NCI-H2107 treated with DMSO at 0.1 percent for 48 hours (cell line): ENCODE data around the gene RPP25L.

ENCODE experiments used
- DNase-seq: peaks from one replicate; lab custom pipeline; 2025; ENCODE audit not compliant: unreplicated experiment; lab: John Stamatoyannopoulos, UW

RPP25L gene

DNA sequence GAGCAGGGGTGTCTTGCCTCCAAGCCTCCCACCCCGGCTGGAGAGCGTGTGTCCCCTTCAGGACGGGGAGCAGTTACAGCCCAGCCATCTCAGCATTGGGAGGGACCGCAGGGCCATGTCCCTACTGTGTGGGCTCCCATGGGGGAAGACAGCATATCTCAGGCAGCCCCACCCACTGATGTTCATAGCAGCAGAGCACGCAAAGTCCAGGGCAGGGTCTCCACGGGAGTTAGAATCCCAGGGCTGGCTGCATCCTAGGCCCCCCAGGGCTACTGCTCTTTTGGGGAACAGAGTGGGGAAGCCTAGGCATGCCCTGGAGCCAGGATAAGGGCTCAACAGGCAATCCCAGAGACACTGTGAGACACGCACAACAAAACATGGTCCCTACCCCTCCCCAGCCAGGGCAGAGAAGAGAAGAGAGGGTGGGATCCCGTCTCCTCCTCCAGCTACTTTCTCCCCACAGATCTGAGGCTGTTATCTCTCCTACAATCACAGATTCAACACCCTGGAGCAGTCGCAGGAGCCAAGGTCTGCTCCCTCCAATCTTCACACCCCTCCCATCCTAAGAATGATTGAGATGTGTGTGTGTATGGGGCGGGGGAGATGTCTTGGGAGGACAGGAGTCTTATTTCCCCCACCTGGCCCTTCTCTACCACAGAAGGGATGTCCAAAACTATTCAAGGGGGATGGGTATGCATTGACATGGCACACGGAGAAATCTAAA is 25.8 kb downstream of the RPP25L start:
- no peak for DNase-seq

DNA sequence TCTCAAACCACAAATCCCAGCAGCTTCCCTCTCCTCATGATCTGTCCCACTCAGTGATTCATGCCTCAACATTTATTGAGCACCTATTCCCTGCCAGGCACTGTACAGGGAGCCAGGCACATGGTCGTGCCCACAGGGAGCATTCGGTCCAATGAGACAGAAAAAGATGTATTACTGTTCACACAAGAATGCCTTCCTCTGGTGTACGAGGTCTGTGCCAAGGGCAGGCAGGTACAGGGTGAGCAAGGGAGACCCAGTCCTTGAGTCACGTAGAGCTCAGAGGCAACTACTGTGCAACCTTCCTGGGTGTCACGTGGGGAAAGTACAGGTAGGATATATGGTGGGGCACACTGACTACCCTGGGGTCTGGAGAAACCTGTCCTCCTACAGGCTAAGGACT is 26.9 kb downstream of the RPP25L start:
- no peak for DNase-seq

DNA sequence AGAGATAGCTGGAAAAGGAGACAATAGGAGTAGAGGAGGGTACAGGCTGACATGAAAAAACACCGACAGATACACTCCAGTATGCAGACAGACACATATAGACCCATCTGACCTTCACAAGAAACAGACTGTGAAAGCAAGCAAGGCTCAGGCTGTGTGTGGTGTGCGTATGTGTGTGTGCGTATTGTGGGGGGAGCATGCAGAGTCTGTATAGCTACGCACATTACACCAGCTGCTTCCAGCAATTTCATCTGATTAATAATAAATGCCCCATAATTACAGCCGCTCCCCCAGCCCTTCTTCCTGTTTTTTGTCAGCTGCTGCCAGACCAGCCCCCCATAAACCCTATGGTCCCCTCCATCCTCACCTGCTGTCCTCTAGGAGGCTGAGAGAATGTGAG is 29.1 kb downstream of the RPP25L start:
- DNase-seq = no peak

DNA sequence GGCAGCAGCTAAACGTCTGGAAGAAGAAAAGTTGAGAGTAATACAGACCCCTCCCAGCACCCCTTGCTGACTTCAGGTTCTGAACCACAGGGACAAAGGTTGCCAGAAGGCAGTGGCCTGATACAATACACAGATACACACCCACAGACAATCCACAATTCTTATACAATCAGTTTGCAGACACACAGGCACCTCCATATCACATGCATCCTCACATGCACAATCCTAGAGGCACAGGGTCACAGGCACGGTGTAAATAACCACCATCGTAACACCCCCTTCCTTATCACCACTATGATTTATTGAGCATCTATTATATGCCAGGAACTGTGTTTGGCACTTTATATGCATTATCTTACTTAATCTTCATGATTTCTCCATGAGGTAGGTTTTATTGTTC is 30.6 kb downstream of the RPP25L start:
- DNase-seq = no peak

DNA sequence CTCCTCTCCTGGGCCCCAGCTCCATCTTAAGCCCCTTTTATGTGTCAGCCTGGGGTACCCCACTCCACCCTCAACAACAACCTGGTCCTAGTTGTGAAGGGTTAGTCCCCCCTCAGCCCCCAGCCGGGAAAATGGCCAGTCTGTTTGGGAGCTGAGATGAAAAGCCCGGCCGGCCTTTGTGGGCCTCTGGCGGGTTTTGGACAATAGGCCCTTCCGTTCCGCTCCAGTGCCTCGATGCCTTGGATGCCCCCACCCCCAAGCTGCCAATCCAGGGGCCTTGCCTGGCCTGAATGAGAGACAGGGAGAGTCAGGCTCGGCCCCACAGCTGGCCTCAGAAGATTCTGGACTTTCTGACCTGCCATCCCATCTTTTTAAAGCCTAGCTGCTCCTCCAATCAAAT is 31.5 kb downstream of the RPP25L start:
- no peak for DNase-seq

DNA sequence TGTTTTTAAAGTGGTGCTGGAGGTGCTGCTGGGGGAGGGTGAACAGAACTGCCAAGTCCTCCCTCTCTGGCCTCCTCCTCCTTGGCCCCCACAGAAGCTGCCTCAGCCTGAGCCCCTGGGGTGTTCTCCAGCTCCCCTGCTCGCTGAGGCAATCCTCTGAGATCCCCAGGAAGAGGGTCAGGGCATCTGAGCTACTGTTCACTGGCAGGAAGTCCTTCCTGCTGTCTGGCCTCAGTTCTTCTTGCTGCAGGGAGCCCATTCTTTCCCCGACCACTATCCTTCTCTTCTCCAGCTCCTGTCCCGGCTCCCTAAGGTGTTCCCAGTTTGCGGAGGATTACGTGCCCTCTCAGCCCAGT is 32.1 kb downstream of the RPP25L start:
- DNase-seq = no peak

DNA sequence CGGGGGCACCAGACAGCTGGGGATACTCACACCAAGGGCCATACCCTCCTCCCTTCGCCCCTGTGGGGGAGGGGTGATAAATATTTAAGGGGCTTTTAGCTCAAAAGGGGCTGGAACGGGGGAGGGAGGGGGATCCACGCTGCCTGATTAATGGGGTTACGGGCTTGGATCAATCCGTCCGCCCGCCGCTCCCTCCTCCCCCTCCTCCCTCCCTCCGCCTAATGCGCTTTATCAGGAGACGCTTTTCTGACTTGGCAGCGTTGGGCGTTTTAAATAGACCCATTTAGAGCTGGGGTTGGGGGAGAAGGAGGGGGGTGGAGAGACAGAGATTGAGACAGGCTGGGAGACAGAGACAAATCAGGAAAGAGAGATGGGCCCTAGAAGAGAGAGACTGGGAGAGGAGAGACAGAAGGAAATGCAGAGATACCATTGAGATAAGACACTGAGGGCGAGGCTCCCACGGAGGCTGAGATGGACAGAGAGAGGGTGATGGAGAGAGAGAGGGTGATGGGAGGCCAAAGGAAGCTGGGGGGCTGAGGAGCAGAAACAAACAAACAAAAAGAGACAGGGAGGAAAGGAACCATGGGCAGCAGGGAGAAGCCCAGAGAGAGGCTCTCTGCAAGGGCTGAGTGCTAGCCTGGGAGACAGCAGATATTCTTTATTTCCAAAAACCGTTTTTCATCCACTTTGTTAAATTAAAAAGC is 32.6 kb downstream of the RPP25L start:
- no peak for DNase-seq

DNA sequence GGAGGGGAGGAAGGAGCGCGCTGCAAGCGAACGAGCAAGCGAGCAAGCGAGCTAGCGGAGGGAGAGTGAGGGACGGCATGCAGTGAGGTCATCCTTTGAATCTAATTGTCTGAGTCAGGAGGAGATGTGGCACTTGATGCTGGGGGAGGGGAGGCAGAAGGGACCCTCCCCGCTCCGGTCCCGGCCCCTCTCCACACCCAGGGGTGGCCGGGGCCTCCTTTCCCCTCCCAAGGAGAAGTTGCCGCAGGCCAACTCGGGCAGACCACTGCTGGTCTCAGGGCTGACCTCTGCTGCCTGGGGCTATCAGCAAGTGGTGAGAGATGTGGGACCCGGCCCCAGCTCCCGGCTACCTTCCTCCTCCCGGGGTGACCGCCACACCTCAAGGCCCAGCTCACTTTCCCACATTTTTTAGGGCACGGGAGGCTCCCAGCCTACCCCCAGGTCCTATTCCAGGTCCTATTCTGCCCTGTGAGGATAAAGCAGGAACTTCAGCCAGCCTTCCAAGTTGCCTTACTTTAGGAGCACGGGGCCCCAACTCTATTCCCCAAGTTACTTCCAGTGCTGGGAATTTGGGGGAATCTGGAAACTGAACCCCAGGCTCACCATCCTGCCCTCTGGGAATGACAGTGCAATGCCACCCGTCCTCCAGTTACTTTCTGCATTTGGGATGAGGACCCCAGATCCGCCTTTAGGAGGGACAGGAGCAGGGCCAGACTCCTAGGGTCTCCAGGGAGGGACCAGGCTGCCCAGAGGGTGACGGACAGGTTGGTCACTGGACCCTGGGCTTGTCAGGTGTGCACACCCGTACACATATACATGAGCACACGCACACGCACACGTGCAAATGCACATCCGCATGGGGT is 33.4 kb downstream of the RPP25L start:
- no peak for DNase-seq

DNA sequence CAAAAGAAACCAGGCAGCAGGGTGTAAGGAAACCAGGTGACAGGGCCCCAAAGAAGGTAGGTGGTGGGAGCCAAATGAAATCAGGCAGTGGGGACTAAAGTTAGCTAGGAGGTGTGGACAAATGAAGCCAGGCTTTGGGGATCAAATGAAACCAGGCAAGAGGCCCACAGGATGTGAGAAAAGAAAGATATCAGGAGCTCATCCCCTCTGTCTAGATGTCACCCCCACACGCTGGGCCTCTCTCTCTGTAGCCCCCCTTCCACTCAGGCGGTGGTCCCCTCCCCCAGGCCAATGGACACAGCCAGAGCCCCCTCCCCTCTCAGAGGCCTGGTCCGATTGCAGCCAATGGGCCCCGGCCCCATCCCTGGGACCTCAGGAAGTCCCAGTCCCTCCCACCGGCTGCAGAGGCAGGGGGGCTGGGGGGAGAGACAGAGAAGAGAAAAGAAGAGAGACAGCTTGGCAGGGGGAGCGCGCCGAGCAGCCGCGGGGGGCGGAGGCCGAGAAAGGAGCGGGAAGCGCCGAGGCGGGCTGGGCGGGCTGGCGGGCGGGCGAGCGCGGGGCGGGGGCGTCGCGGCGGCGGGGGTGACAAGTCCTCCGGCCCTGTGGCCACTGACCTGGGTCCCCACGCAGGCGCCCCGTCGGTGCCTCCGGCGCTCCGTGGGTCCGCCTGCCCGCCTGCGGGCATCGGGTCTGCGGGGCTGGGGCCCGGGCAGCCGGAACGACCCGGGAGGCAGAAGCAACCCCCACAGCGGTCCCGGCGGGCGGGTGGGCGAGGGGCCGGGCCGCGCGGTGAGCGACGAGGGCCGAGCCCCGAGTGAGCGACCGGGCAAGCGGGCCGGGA is 34.3 kb downstream of the RPP25L start:
- DNase-seq = no peak

DNA sequence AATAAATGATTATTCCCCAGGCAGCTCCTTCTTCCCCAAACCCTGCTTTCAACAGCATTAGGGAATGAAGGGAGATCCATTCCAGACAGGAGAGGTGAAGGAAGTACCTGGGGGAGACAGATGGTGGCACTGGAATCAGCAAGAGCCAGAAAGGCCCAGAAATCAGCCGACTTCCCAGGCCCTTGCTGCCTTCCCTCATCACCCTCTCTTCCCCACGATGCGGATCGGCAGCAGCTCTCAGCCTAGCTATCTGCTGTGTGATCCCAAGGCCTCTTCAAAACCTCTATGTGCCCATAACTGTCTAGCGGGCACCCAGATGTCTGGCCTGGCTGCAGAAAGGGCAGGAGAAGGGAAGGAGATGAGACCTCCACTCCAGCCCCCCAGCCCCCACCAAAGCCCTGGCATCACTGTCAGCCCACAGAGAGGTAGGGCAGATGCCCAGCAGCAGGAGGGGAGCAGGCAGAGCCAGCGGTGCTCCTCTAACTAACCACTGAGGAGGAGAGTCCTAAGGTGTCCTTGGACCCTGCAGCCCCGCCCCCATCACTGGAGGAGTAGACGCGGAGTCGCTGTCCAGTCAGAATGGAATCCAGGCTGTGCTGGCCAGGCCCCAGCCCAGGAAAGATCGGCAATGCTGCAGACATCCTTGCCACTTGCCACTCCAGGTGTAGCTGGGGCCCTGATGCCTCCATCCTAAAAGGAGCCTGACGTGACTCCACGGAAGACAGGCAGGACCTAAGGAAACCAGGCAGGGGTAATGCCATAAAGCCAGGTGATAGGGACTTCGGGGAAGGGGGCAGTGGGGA is 35.1 kb downstream of the RPP25L start:
- DNase-seq = no peak

DNA sequence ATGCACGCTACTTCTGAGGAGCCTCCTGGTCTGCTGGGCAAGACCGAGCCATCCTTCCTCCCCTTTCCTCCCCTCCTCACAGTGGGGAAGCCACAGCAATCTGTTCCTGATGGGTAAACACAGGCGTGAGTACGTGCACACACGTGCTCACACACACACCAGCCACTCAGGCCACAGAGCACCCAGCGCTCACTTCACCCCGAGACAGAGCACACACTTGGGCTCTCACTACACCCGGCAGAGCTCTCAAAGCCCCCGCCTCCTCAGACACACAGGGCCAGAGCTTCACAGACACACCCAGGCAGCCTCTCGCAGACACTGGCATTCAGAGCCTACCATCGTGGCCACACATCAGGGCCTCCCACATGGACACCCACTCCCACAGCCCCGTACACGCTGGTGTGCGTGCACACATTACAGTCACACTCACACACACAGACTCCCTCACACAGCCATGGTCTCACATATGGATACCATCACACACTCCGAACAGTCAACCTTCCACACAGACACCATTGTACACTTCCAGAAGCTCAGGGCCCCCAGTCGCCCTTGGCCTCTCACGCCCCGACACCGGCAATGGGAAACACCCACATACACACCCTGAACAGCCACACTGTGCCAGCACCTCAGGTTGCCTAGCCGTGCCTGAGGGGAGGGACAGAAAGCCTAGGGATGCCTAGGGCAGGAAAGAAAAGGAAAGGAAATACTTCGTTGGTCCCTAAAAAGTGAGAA is 35.9 kb downstream of the RPP25L start:
- DNase-seq = no peak

DNA sequence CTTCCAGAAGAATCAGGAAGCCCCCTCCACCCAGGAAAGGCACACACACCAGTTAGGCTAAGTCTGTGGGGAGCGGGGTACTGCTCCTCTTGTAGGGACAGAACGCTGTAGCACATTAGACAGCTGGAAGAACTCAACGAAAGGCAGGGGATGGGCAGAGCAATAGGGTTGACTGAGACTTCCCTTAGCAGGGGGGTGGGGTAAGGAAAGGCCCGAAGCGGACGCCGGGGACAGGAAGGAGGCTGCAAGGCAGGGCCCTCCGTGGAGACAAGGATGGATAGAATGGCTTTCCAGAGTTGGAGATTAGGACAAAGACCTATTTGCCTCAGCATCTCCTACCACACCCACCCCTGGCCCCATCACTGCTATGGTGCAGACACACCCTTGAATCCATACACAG is 36.7 kb downstream of the RPP25L start:
- no peak for DNase-seq

DNA sequence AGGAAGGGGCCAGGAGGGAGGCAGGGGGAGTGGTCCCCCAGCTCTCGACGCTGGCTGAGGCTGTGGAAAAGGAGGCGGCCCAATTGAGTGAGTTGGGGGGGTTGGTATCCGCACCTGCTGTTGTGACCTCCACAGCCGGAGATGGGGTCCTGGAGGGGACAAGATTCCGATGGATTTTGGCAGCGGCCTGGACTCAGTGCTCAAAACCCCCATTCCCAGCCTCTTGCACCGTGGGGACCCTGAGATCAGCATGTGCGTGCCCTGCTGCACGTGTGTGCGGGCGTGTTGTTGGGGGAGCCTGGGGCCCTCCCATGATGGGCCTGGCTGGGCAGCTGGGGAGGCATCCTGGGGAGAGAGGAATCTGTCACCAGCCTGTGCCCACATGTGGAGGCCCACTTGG is 37.3 kb downstream of the RPP25L start:
- no peak for DNase-seq

DNA sequence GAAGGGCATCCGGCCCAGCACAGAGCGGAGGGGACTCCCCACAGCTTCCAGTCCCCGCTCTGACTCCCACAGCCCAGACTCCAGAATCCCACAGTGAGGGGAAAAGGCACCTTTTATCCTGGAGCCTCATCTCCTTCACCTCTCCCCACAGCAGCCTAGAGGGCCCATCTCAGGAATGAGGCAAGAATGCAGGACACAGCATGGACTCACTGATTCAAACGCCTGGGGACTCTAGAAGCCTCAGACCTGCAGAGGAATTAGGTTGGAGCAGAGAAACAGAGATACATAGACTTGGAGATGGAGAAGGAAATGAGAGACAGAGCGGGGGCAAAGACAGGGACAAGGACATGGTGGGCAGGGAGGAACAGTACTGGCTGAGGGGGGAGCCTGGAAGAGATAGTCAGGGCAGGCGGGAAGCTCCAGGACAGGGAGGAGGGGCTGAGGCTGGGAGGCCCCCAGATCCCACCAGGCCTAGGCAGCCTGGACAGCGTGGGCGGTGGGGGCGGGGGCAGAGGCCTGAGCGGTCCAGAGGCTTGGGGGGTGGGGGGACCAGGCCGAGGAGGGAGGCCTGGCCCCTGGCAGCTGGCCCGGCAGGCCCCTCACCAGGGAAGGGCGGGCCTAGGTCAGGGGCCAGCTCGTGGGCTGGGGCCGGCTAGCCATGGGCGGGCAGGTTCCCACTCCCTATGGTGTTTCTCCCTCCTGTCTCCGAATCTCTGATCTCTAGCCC is 38.1 kb downstream of the RPP25L start:
- no peak for DNase-seq

DNA sequence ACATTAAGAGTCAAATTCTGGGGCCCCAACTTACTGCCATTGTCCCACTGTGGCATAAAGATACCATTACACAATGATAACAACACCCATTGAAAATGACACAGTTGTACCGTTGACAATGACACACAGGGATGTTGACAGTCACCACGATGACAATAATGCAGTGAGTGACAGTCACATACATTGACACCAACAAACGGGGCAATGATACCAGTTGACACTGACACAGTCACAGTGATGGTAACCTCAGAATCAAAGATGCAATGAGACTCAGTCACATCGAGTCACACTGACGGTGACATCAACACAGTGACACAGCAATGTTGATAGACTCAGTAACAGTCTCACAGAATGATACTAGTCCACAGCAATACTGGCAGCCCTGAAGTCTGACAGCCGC is 39.3 kb downstream of the RPP25L start:
- no peak for DNase-seq

DNA sequence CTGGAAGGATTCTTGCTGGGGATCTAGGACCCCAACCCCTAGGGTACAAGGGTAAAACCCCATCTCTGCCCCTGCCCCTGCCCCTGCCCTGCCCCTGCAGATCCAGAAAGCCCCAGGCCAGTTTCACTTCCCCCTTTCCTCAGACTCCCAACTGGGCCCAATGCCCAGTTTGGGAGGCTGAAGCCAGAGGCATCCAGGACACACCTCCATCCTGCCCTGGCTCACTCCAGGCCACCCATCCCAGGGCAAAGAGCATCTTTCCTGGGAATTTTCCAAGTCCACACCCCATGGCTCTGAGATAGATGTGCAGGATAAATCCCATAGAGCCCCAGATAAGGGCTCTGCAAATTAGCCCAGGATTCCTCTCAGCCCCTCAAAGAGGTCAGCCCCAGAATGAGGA is 39.8 kb downstream of the RPP25L start:
- DNase-seq = no peak

DNA sequence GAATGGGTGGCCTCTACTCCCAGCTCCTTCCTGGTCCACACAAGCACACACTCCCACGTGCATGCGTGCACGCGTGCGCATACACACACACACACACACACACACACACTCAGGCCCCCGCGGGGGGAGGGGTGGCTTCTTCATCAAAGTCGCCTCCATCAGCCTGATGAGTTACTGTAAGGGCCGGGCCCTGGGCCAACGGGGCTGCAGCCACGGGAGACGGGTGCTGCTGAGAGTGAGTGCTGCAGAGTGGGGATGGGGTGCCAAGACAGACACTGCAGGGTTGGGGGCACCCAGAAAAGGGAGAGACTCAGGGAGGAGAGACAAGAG is 40.5 kb downstream of the RPP25L start:
- DNase-seq = no peak

DNA sequence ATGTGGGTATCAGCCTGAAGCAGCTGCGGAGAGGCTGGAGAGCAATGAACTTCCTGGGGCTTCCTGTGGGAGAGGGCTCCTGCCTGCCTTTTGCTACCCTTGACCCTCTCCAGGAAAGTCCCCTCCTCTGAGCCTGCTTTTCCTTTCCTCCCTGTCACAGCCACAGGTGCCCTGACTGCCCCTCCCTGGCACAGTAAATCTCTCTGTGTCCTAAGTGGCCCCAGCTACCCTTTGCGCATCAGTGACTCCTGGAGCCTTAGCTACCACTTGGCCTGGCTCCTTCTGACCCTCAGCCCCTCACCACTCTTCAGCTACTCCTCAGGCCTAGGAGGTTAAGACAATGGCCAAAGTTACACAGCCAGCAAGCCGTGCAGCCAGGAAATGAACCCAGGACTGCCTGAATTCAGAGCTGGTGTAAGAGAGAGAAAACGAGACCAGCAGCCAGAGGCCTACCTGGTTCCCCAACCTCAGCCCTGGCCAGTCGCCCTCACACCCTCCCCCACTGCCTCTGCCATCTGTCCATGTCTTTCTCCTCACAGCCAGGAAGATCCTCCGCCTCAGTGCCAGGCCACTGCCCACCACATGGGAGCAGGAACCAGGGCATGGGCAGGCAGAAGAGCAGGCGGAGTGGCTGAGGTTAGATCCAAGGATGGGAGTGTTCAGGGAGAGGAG is 41.0 kb downstream of the RPP25L start:
- no peak for DNase-seq

DNA sequence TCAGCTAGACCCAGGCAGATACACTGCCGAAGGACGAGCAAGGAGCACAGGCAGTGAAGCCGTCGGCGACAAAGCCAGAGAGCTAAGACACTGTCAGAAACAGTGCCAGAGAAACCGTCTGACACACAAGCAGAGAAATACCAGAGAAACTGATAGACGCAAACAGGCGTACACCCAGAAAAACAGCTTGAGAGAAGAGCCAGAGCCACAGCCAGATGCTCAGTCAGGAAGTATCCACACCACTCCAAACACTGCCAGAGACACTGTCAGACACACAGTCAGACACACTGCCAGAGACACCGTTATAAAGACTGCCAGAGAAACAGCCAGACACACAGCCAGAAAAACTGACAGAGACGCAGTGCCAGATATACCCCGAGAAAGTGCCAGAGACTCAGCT is 41.5 kb downstream of the RPP25L start:
- no peak for DNase-seq
